Parathyroid adenoma (tissue), 2 donors: ENCODE results near the gene PRDM16.

Experiments
- H2AFZ ChIP-seq: fragments of 300-600 bp; sonication (generic); one replicate; pipeline ENCODE4 v1.7.0; 2017; ENCODE audit warnings: antibody characterized with exemption, mild to moderate bottlenecking
- H3K27ac ChIP-seq: fragments of 300-600 bp; sonication (generic); one replicate; pipeline ENCODE4 v1.7.0; 2017
- H3K27me3 ChIP-seq: fragments of 300-600 bp; sonication (generic); one replicate; pipeline ENCODE4 v1.7.0; 2017; ENCODE audit warnings: low read length; ENCODE audit not compliant: control insufficient read depth, insufficient read depth
- H3K36me3 ChIP-seq: fragments of 300-600 bp; sonication (generic); one replicate; pipeline ENCODE4 v1.7.0; 2017; ENCODE audit warnings: low read length; ENCODE audit not compliant: control insufficient read depth, insufficient read depth
- H3K4me1 ChIP-seq: fragments of 300-600 bp; sonication (generic); one replicate; pipeline ENCODE4 v1.7.0; 2017; ENCODE audit warnings: control low read depth
- H3K4me2 ChIP-seq: fragments of 300-600 bp; sonication (generic); one replicate; pipeline ENCODE4 v1.7.0; 2017; ENCODE audit warnings: low read length
- H3K4me3 ChIP-seq: fragments of 300-600 bp; sonication (generic); one replicate; pipeline ENCODE4 v1.7.0; 2017; ENCODE audit warnings: low read depth, low read length
- H3K79me2 ChIP-seq: fragments of 300-600 bp; sonication (generic); one replicate; pipeline ENCODE4 v1.7.0; 2017; ENCODE audit warnings: control low read depth
- H3K9ac ChIP-seq: fragments of 300-600 bp; sonication (generic); one replicate; pipeline ENCODE4 v1.7.0; 2017; ENCODE audit warnings: mild to moderate bottlenecking
- H3K9me3 ChIP-seq: fragments of 300-600 bp; sonication (generic); one replicate; pipeline ENCODE4 v1.7.0; 2017; ENCODE audit warnings: low read length; ENCODE audit not compliant: control insufficient read depth
- TF ChIP-seq, protein P1 (sequence below): fragments of 300-600 bp; sonication (generic); IDR thresholded peaks from one replicate; pipeline ENCODE4 v1.7.0; 2017; ENCODE audit warnings: antibody characterized with exemption, mild to moderate bottlenecking
- donor health status: primary hyperparathyroidism.

The PRDM16 gene

DNA sequence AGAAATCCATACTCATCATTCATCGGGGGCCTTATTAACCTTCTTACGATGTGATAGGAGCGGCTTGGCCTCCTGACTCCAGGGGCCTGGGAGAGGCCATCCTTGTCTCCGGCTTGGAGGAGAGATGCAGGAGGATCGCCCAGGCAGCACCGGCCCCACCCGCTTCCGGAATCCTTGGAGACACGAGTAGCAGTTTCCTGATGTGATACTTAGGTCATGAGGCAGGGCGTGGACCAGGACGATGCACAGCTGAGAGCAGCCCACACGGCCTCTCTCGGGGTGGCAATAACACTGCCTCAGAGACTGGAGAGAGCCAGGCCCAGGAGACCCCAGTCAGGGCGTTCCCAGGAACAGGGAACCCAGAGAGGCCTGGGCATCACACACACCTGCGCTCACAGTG lies 221.9 kb downstream of the PRDM16 start:
- Histone ChIP-seq H3K4me2 (no peak overlapping the region), H3K9ac (no peak overlapping the region), H3K27ac (no peak overlapping the region), H2AFZ (no peak overlapping the region), H3K27me3 (no peaks in the 10 kb centered on the region), H3K4me3 (no peak overlapping the region), H3K4me1 (no peaks in the 10 kb centered on the region), H3K79me2 (no peaks in the 10 kb centered on the region), H3K9me3 (no peaks in the 10 kb centered on the region), H3K36me3 (no peaks in the 10 kb centered on the region)
- TF ChIP-seq, protein P1, sequence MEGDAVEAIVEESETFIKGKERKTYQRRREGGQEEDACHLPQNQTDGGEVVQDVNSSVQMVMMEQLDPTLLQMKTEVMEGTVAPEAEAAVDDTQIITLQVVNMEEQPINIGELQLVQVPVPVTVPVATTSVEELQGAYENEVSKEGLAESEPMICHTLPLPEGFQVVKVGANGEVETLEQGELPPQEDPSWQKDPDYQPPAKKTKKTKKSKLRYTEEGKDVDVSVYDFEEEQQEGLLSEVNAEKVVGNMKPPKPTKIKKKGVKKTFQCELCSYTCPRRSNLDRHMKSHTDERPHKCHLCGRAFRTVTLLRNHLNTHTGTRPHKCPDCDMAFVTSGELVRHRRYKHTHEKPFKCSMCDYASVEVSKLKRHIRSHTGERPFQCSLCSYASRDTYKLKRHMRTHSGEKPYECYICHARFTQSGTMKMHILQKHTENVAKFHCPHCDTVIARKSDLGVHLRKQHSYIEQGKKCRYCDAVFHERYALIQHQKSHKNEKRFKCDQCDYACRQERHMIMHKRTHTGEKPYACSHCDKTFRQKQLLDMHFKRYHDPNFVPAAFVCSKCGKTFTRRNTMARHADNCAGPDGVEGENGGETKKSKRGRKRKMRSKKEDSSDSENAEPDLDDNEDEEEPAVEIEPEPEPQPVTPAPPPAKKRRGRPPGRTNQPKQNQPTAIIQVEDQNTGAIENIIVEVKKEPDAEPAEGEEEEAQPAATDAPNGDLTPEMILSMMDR = no peak

DNA sequence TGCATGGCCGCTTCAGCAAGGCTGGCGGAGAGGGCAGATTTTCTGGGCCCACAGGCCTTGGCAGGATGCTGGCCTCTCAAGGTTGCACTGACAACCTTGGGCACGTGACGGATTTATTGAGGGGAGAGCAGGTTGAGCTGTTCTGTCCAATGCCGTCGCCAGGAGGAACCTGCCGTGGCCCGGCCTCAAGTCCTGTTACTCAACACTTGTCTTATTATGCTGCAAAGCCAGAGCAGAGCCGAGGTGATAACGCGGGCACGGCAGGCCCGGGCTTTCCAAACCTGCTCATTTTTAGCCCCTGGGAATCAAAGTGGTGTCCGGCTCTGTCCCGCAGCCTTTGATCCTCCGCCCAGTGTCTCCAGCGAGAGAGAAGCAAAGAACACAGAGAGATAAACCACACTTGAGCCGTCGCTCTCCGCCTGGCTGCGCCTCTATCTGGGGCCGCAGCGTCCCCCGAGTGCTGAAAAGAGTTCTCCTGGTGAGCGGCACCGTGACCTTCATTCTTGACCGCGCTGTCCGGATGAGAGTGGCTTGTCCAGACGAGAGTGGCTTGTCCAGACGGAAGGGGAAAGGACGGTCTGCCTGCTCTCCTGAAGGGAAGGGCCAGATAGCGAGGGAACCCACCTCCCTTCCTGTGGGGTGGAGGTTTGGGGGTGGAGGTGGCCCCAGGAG lies 223.2 kb downstream of the PRDM16 start:
- H3K9ac ChIP-seq = no peak overlapping the region
- no peak overlapping the region for H3K27ac ChIP-seq
- no peaks in the 10 kb centered on the region for H3K27me3 ChIP-seq
- no peaks in the 10 kb centered on the region for H3K4me1 ChIP-seq
- no peak overlapping the region for H3K4me3 ChIP-seq
- H3K79me2 ChIP-seq = no peaks in the 10 kb centered on the region
- no peak overlapping the region for H3K4me2 ChIP-seq
- H3K36me3 ChIP-seq = no peaks in the 10 kb centered on the region
- H2AFZ ChIP-seq = no peak overlapping the region
- TF ChIP-seq, protein P1 = no peak
- no peaks in the 10 kb centered on the region for H3K9me3 ChIP-seq

DNA sequence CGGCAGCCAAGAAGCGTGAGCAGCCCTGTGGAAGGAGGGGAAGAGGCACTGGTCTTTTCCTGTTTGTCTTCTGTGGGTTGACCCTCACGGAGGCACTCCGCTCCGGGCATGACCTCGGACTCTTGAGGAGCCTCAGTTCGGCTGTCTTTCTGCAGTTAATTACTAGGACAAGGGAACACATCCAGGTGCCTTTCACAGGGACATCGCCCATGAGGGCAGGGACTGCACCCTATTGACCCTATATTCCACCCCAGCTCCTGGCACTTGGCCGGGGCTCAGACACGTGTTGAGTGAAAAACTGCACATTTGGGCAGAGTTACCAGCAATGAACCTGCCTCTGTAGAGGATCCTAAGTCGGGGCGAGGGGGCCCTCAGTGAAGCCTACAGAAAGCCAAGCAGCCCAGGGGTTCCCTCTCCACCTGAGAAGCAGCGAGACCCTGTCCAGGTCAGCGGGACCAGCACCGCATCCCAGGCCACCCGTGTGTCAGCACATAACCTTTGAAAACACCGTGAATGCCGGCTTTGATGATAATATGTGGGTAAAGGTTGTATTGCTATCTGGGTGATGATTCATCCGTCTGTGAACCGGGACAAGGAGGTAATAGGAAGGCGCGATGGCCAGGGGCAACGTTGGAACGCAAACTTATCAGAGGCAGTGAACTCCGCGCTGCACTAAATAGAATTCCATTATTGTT lies 224.0 kb downstream of the PRDM16 start:
- Histone ChIP-seq H3K79me2 (no peaks in the 10 kb centered on the region), H3K9me3 (no peaks in the 10 kb centered on the region), H3K27me3 (no peaks in the 10 kb centered on the region), H3K4me2 (no peak overlapping the region), H3K4me3 (no peak overlapping the region), H3K27ac (no peak overlapping the region), H3K36me3 (no peaks in the 10 kb centered on the region), H3K4me1 (no peaks in the 10 kb centered on the region), H3K9ac (no peak overlapping the region), H2AFZ (no peak overlapping the region)
- TF ChIP-seq, protein P1 = no peak

DNA sequence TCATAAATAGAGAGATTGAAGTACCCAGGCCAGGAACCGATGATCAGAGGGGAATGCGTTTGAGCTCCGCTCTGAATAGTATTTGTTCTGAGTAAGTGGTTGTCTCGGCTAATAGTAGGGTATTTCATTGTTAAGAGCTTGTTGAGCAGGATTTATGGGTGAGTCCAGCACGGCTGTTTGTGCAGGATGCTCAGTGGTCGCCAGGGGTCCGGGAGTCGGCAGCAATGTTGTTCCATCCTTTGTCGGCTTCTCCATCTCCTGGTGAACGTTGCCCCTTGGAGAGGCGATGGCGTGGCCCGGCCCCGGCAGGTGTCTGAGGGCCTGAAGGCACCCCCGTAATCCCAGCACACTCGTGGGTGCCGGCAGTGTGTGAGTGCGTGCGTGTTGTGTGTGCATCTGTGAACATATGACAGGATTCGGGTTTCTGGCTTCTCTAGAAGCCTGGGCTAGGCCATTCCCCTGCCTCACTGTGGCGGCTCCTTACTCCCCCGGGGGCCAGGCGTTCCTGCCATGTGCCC lies 224.6 kb downstream of the PRDM16 start:
- TF ChIP-seq, protein P1 = no peak
- no peaks in the 10 kb centered on the region for H3K4me1 ChIP-seq
- no peaks in the 10 kb centered on the region for H3K9me3 ChIP-seq
- no peak overlapping the region for H3K9ac ChIP-seq
- no peaks in the 10 kb centered on the region for H3K27me3 ChIP-seq
- H3K4me2 ChIP-seq = no peak overlapping the region
- H3K27ac ChIP-seq = no peak overlapping the region
- no peak overlapping the region for H3K4me3 ChIP-seq
- no peak overlapping the region for H2AFZ ChIP-seq
- H3K79me2 ChIP-seq = no peaks in the 10 kb centered on the region
- H3K36me3 ChIP-seq = no peaks in the 10 kb centered on the region
